ENCODE measurements around the gene WDPCP. TPM values are rescaled to one million over a fixed set of nuclear protein-coding genes. Genes with fewer than 3 reads are reported as not detected.
"Not testable (repeated sequence)": the region's sequence is repeated elsewhere in the genome, so short reads cannot be mapped to it uniquely, and the experiment has no call there.

The WDPCP gene
- total and polyA plus RNA-seq, 2 donors from 2014 or later: 2.7 to 15.1 TPM

GRCh38 chr2:63326473-63326872 lies 261.8 kb downstream of the WDPCP start:
- H3K9me3 ChIP-seq (ENCODE audit: control insufficient read depth in 2 of 3, insufficient read depth in 1 of 3, low read length in 3 of 3): peaks cover 0 to under 1% (median 0%) of the 10 kb centered on the region in 3 donors
- intact Hi-C loops (cut with DNase I): no loop called here

GRCh38 chr2:63323662-63324061 lies 264.6 kb downstream of the WDPCP start:
- H3K9me3 ChIP-seq (ENCODE audit: control insufficient read depth in 2 of 3, insufficient read depth in 1 of 3, low read length in 3 of 3); H3K27ac ChIP-seq (ENCODE audit: low read depth in 2 of 2, low read length in 2 of 2); intact Hi-C loops (cut with DNase I); H3K4me1 ChIP-seq (ENCODE audit: control insufficient read depth in 2 of 3, insufficient read depth in 2 of 3, low read depth in 1 of 3, low read length in 3 of 3); H3K4me3 ChIP-seq (ENCODE audit: low read length in 3 of 3); H3K9ac ChIP-seq (ENCODE audit: low read length in 3 of 3); FAIRE-seq; H3K27me3 ChIP-seq (ENCODE audit: control insufficient read depth, insufficient read depth, low read length); H3K36me3 ChIP-seq (ENCODE audit: control insufficient read depth in 2 of 3, insufficient read depth in 3 of 3, low read length in 3 of 3); DNase-seq: not testable (repeated sequence)

More at GRCh38 chr2:63326473-63326872, 261.8 kb downstream of the WDPCP start:
- no peaks in the 10 kb centered on the region for H3K27me3 ChIP-seq (ENCODE audit: control insufficient read depth, insufficient read depth, low read length)
- DNase-seq: no peak
- FAIRE-seq: no peak
- H3K9ac ChIP-seq (ENCODE audit: low read length in 3 of 3): no peak overlapping the region
- H3K27ac ChIP-seq (ENCODE audit: low read depth in 2 of 2, low read length in 2 of 2): no peak overlapping the region
- H3K4me3 ChIP-seq (ENCODE audit: low read length in 3 of 3): no peak overlapping the region
- H3K36me3 ChIP-seq (ENCODE audit: control insufficient read depth in 2 of 3, insufficient read depth in 3 of 3, low read length in 3 of 3): no peaks in the 10 kb centered on the region
- no peak for TF ChIP-seq CTCF (IDR thresholded peaks at IDR 0.05; ENCODE audit: borderline replicate concordance, extremely low read depth, insufficient read depth)
- no peaks in the 10 kb centered on the region for H3K4me1 ChIP-seq (ENCODE audit: control insufficient read depth in 2 of 3, insufficient read depth in 2 of 3, low read depth in 1 of 3, low read length in 3 of 3)

- H3K9ac ChIP-seq (ENCODE audit: low read length in 3 of 3); H3K36me3 ChIP-seq (ENCODE audit: control insufficient read depth in 2 of 3, insufficient read depth in 3 of 3, low read length in 3 of 3); H3K27ac ChIP-seq (ENCODE audit: low read depth in 2 of 2, low read length in 2 of 2); DNase-seq; H3K27me3 ChIP-seq (ENCODE audit: control insufficient read depth, insufficient read depth, low read length); H3K4me3 ChIP-seq (ENCODE audit: low read length in 3 of 3); FAIRE-seq; intact Hi-C loops (cut with DNase I); H3K9me3 ChIP-seq (ENCODE audit: control insufficient read depth in 2 of 3, insufficient read depth in 1 of 3, low read length in 3 of 3); H3K4me1 ChIP-seq (ENCODE audit: control insufficient read depth in 2 of 3, insufficient read depth in 2 of 3, low read depth in 1 of 3, low read length in 3 of 3): not testable (repeated sequence)
Measured at GRCh38 chr2:63321973-63322372, 266.3 kb downstream of the WDPCP start.

GRCh38 chr2:63320669-63321068 lies 267.6 kb downstream of the WDPCP start:
- FAIRE-seq (no peak), DNase-seq (no peak)
- TF ChIP-seq CTCF (IDR thresholded peaks at IDR 0.05; ENCODE audit: borderline replicate concordance, extremely low read depth, insufficient read depth): no peak
- no peak overlapping the region for H3K9ac ChIP-seq (ENCODE audit: low read length in 3 of 3)
- H3K27me3 ChIP-seq (ENCODE audit: control insufficient read depth, insufficient read depth, low read length): no peaks in the 10 kb centered on the region
- intact Hi-C loops (cut with DNase I): no loop called here
- no peaks in the 10 kb centered on the region for H3K4me1 ChIP-seq (ENCODE audit: control insufficient read depth in 2 of 3, insufficient read depth in 2 of 3, low read depth in 1 of 3, low read length in 3 of 3)
- no peaks in the 10 kb centered on the region for H3K36me3 ChIP-seq (ENCODE audit: control insufficient read depth in 2 of 3, insufficient read depth in 3 of 3, low read length in 3 of 3)
- H3K4me3 ChIP-seq (ENCODE audit: low read length in 3 of 3): no peak overlapping the region
- no peak overlapping the region for H3K27ac ChIP-seq (ENCODE audit: low read depth in 2 of 2, low read length in 2 of 2)
- peaks cover 0 to 8% (median 0%) of the 10 kb centered on the region in 3 donors for H3K9me3 ChIP-seq (ENCODE audit: control insufficient read depth in 2 of 3, insufficient read depth in 1 of 3, low read length in 3 of 3)

DNA sequence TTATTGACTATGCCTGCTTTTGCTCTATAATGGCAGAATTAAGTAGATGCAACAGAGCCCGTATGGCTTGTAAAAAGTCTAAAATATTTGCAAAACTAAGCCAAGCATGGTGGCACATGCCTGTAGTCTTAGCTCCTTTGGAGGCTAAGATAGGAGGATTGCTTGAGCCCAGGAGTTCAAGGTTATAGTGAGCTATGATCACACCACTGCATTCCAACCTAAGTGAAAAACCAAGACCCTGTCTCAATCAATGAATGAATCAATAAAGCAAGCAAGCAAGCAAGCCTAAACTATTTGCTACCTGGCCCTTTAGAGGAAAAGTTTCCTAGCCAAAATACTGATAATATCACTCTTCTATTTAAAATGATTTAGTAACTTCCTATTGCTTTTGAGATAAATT lies 277.7 kb downstream of the WDPCP start:
- Histone ChIP-seq H3K36me3 (ENCODE audit: control insufficient read depth in 2 of 3, insufficient read depth in 3 of 3, low read length in 3 of 3) (no peaks in the 10 kb centered on the region), H3K4me1 (ENCODE audit: control insufficient read depth in 2 of 3, insufficient read depth in 2 of 3, low read depth in 1 of 3, low read length in 3 of 3) (no peaks in the 10 kb centered on the region), H3K9ac (ENCODE audit: low read length in 3 of 3) (no peak overlapping the region), H3K4me3 (ENCODE audit: low read length in 3 of 3) (no peak overlapping the region), H3K27ac (ENCODE audit: low read depth in 2 of 2, low read length in 2 of 2) (no peak overlapping the region), H3K27me3 (ENCODE audit: control insufficient read depth, insufficient read depth, low read length) (no peaks in the 10 kb centered on the region), H3K9me3 (ENCODE audit: control insufficient read depth in 2 of 3, insufficient read depth in 1 of 3, low read length in 3 of 3) (peaks cover 0 to 8% (median 0%) of the 10 kb centered on the region in 3 donors)
- DNase-seq: no peak
- no peak for TF ChIP-seq CTCF (IDR thresholded peaks at IDR 0.05; ENCODE audit: borderline replicate concordance, extremely low read depth, insufficient read depth)
- no peak for FAIRE-seq
- intact Hi-C loops (cut with DNase I): no loop called here
